ENCODE results near the gene LSR.

LSR gene

GRCh38 chr19:35272122-35272719 is 23.4 kb downstream of the LSR start:
- DNase-seq (ENCODE audit: extremely low read depth, low read depth), result no peak

GRCh38 chr19:35272954-35273649 is 24.3 kb downstream of the LSR start:
- TF ChIP-seq, protein P1, sequence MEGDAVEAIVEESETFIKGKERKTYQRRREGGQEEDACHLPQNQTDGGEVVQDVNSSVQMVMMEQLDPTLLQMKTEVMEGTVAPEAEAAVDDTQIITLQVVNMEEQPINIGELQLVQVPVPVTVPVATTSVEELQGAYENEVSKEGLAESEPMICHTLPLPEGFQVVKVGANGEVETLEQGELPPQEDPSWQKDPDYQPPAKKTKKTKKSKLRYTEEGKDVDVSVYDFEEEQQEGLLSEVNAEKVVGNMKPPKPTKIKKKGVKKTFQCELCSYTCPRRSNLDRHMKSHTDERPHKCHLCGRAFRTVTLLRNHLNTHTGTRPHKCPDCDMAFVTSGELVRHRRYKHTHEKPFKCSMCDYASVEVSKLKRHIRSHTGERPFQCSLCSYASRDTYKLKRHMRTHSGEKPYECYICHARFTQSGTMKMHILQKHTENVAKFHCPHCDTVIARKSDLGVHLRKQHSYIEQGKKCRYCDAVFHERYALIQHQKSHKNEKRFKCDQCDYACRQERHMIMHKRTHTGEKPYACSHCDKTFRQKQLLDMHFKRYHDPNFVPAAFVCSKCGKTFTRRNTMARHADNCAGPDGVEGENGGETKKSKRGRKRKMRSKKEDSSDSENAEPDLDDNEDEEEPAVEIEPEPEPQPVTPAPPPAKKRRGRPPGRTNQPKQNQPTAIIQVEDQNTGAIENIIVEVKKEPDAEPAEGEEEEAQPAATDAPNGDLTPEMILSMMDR (IDR thresholded peaks at IDR 0.05; ENCODE audit: low read depth, low read length), result no peak
- no peak for DNase-seq (ENCODE audit: extremely low read depth, low read depth)

More at GRCh38 chr19:35272122-35272719, 23.4 kb downstream of the LSR start:
- TF ChIP-seq, protein P1 (IDR thresholded peaks at IDR 0.05; ENCODE audit: low read depth, low read length), result no peak

DNA sequence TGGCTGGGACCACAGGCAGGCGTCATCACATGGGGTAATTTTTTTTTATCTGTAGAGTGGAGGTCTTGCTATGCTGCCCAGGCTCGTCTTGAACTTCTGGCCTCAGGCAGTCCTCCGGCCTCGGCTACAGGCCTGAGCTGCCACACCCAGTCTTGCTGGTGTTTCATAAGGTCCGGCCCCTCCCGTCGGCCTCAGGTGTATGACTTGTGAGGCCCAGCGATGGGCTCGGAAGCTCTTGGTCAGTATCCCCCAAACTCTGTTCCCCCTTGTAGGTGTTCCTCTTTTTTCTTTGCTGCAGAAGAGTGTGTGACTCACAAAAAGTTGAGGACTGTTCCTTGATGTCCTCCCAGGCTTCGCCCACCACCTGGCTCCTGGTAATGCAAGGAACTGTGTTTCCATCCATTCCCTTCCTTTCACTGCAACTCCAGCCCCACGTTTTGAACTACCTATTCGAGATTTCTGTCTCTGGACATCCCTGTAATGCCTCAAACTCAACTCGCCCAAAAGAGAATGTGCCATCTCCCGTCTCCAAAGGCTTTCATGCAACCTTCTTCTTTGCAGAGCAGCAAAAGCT is 25.0 kb downstream of the LSR start:
- TF ChIP-seq, protein P1 (IDR thresholded peaks at IDR 0.05; ENCODE audit: low read depth, low read length), result no peak
- no peak for DNase-seq (ENCODE audit: extremely low read depth, low read depth)

GRCh38 chr19:35274323-35274722 is 25.5 kb downstream of the LSR start:
- TF ChIP-seq, protein P1 (IDR thresholded peaks at IDR 0.05; ENCODE audit: low read depth, low read length), result no peak
- DNase-seq (ENCODE audit: extremely low read depth, low read depth), result no peak

GRCh38 chr19:35276706-35277281 is 28.0 kb downstream of the LSR start:
- TF ChIP-seq, protein P1 (IDR thresholded peaks at IDR 0.05; ENCODE audit: low read depth, low read length), result no peak

DNA sequence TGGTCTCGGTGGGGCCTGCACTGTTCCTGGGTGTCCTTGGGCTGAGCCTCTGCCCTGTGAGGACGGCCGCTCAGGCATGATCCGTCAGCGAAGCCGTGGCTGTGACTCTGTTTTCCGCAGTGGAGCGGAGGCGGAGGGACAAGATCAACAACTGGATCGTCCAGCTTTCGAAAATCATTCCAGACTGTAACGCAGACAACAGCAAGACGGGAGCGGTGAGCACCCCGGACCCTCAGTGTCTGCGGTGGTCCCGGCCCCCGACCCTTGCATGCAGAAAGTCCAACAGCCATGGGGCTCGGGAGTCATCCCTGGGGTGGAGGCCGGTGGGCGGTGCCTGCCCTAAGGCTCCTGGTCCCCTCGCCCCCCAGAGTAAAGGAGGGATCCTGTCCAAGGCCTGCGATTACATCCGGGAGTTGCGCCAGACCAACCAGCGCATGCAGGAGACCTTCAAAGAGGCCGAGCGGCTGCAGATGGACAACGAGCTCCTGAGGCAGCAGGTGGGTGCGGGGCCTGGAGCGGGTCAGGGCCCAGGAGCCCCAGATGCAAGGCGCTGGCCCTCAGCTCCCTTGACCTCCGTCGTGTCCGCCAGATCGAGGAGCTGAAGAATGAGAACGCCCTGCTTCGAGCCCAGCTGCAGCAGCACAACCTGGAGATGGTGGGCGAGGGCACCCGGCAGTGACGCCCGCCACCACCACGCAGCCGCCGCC is 29.9 kb downstream of the LSR start:
- no peak for DNase-seq (ENCODE audit: extremely low read depth, low read depth)
- TF ChIP-seq, protein P1 (IDR thresholded peaks at IDR 0.05; ENCODE audit: low read depth, low read length), result no peak

More at GRCh38 chr19:35276706-35277281, 28.0 kb downstream of the LSR start:
- no peak for DNase-seq (ENCODE audit: extremely low read depth, low read depth)

All from AG09319 (cell line).